ENCODE measurements around the gene IPO11.
"Not testable (repeated sequence)": the region's sequence is repeated elsewhere in the genome, so short reads cannot be mapped to it uniquely, and the experiment has no call there.

The IPO11 gene

GRCh38 chr5:62650197-62650596 is 237.6 kb downstream of the IPO11 start:
- Histone ChIP-seq H3K4me1 (no peaks in the 10 kb centered on the region), H3K27me3 (no peaks in the 10 kb centered on the region), H3K4me3 (ENCODE audit: low read depth, low read length) (no peak overlapping the region), H3K36me3 (no peaks in the 10 kb centered on the region), H3K9me3 (no peaks in the 10 kb centered on the region)
- no peak for DNase-seq
- TF ChIP-seq, protein P1, sequence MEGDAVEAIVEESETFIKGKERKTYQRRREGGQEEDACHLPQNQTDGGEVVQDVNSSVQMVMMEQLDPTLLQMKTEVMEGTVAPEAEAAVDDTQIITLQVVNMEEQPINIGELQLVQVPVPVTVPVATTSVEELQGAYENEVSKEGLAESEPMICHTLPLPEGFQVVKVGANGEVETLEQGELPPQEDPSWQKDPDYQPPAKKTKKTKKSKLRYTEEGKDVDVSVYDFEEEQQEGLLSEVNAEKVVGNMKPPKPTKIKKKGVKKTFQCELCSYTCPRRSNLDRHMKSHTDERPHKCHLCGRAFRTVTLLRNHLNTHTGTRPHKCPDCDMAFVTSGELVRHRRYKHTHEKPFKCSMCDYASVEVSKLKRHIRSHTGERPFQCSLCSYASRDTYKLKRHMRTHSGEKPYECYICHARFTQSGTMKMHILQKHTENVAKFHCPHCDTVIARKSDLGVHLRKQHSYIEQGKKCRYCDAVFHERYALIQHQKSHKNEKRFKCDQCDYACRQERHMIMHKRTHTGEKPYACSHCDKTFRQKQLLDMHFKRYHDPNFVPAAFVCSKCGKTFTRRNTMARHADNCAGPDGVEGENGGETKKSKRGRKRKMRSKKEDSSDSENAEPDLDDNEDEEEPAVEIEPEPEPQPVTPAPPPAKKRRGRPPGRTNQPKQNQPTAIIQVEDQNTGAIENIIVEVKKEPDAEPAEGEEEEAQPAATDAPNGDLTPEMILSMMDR (IDR thresholded peaks at IDR 0.05; ENCODE audit: low read depth, low read length), result no peak

DNA sequence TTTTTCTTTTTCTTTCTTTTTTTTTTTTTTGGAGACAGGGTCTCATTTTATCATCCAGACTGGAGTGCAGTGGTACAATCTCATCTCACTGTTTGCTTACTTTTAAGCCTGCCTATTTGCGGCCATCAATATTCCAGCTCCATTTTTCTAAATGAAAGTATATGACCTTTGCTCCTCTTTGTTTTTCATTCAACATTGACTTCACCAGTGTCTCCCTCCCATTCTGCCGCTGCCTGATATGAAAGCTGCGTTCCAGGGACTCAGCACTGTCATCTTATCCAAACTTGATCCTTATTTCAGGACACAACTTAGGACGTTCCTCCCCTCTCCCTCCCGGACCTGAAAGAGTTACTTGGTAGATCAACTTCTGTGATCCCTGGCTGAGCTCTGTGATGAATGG is 239.7 kb downstream of the IPO11 start:
- TF ChIP-seq, protein P1 (IDR thresholded peaks at IDR 0.05; ENCODE audit: low read depth, low read length), result no peak
- no peak overlapping the region for H3K4me3 ChIP-seq (ENCODE audit: low read depth, low read length)
- H3K9me3 ChIP-seq, result no peaks in the 10 kb centered on the region
- no peaks in the 10 kb centered on the region for H3K4me1 ChIP-seq
- DNase-seq, result no peak
- H3K36me3 ChIP-seq, result no peaks in the 10 kb centered on the region
- H3K27me3 ChIP-seq, result no peaks in the 10 kb centered on the region

DNA sequence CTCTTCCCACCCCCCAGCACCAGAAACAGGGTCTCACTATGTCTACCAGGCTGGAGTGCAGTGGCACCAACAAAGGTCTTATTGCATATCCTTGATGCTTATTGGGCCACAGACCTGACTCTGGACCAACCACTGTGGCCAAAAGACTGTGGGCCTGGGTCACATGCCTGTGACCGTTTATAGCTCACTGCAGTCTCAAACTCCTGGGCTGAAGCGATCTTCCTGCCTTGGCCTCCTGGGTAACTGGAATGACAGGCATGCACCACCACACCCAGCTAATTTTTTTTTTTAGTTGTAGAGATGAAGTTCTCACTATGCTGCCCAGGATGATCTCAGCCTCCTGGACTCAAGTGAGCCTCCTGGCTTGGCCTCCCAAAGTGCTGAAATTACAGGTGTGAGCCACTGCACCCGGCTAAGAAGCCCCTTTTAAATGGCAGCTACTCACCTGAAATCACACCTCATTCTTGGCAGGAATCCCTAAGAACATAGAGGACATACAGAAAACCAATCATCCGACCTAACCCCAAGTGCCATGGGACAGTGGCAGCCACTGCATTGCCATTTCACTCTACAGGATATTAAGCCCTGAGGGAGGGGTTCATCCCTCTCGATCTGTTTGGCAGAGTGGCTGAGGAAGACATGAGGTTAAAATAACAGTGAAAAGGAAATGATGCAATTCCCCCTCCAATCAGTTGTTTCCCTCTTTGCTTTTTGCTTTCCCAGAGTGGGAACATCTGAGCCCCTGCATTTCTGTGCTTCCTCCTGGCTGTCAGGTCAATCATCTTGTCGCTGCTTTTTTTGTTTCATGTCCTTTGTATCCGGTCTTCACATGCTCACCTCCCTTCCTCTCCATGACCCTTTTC is 240.7 kb downstream of the IPO11 start:
- no peak overlapping the region for H3K4me3 ChIP-seq (ENCODE audit: low read depth, low read length)
- TF ChIP-seq, protein P1 (IDR thresholded peaks at IDR 0.05; ENCODE audit: low read depth, low read length), result no peak
- no peak for DNase-seq
- H3K36me3 ChIP-seq, result no peaks in the 10 kb centered on the region
- H3K27me3 ChIP-seq, result no peaks in the 10 kb centered on the region
- H3K9me3 ChIP-seq, result no peaks in the 10 kb centered on the region
- H3K4me1 ChIP-seq, result no peaks in the 10 kb centered on the region

- Histone ChIP-seq H3K4me1 (no peaks in the 10 kb centered on the region), H3K4me3 (ENCODE audit: low read depth, low read length) (no peak overlapping the region), H3K36me3 (no peaks in the 10 kb centered on the region), H3K9me3 (no peaks in the 10 kb centered on the region), H3K27me3 (no peaks in the 10 kb centered on the region)
- no peak for DNase-seq
- TF ChIP-seq, protein P1 (IDR thresholded peaks at IDR 0.05; ENCODE audit: low read depth, low read length), result no peak
These were observed 241.5 kb downstream of the IPO11 start for GRCh38 chr5:62653864-62654575.

DNA sequence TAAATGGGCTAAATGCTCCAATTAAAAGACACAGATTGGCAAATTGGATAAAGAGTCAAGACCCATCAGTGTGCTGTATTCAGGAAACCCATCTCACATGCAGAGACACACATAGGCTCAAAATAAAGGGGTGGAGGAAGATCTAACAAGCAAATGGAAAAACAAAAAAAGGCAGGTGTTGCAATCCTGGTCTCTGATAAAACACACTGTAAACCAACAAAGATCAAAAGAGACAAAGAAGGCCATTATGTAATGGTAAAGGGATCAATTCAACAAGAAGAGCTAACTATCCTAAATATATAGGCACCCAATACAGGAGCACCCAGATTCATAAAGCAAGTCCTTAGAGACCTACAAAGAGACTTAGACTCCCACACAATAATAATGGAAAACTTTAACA is 245.2 kb downstream of the IPO11 start:
- H3K9me3 ChIP-seq; H3K36me3 ChIP-seq; DNase-seq; H3K4me1 ChIP-seq; H3K4me3 ChIP-seq (ENCODE audit: low read depth, low read length); H3K27me3 ChIP-seq: not testable (repeated sequence)

- Histone ChIP-seq H3K4me3 (ENCODE audit: low read depth, low read length) (no peak overlapping the region), H3K36me3 (no peaks in the 10 kb centered on the region), H3K4me1 (no peaks in the 10 kb centered on the region), H3K9me3 (no peaks in the 10 kb centered on the region), H3K27me3 (no peaks in the 10 kb centered on the region)
- no peak for DNase-seq
- TF ChIP-seq, protein P1 (IDR thresholded peaks at IDR 0.05; ENCODE audit: low read depth, low read length), result no peak
These were observed 248.6 kb downstream of the IPO11 start for GRCh38 chr5:62661126-62661525.

All from BE2C (cell line).